Cardiac muscle cell (in vitro differentiated cells and primary cell): Measurements from ENCODE around the gene PLAU. TPM values are rescaled to one million over a fixed set of nuclear protein-coding genes. Genes with fewer than 3 reads are reported as not detected.
"Not testable (repeated sequence)": the region's sequence is repeated elsewhere in the genome, so short reads cannot be mapped to it uniquely, and the experiment has no call there.

Experiments used
- DNase-seq, 2 donors: peaks; one replicate each; pipeline versions ENCODE4 v3.0.0 to v3.0.0-alpha.2; 2010 to 2017; ENCODE audit warnings: low read depth in 1 of 2, low spot score in 1 of 2
- H3K27ac ChIP-seq: fragments of 200-600 bp; sonication (generic); 2 replicates; pipeline ENCODE4 v1.5.1; 2016
- H3K27me3 ChIP-seq: fragments of 200-600 bp; sonication (generic); 2 replicates; pipeline ENCODE4 v1.6.0; 2016; ENCODE audit warnings: control low read depth
- H3K36me3 ChIP-seq: fragments of 200-600 bp; sonication (generic); 2 replicates; pipeline ENCODE4 v1.5.1; 2016; ENCODE audit warnings: control low read depth
- H3K4me1 ChIP-seq: fragments of 200-600 bp; sonication (generic); 2 replicates; pipeline ENCODE4 v1.8.1; 2017; ENCODE audit warnings: low read depth, mild to moderate bottlenecking, mixed run types
- H3K4me3 ChIP-seq: fragments of 200-600 bp; sonication (generic); 2 replicates; pipeline ENCODE4 v1.5.1; 2016; ENCODE audit warnings: mild to moderate bottlenecking
- H3K9me3 ChIP-seq: fragments of 200-600 bp; sonication (generic); 2 replicates; pipeline ENCODE4 v1.5.1; 2017; ENCODE audit warnings: low read depth, mild to moderate bottlenecking, control low read depth
- CTCF ChIP-seq: IDR thresholded peaks from 2 replicates; pipeline ENCODE4 v1.5.1; 2012; ENCODE audit warnings: low read depth, mild to moderate bottlenecking, low read length
- polyA plus RNA-seq: library from polyadenylated mRNA; unstranded; fragments of >200 nt; fragmentation: Nextera tagmentation; extraction: Ambion mirVana; gene quantifications from 2 replicates; pipeline ENCODE4 v1.2.1, GENCODE V29; 2016
- total RNA-seq: library from RNA; depleted of rRNA; stranded (reverse); fragments of >200 nt; gene quantifications from 2 replicates; pipeline ENCODE4 v1.2.3, GENCODE V29; 2016

Gene PLAU
- total and polyA plus RNA-seq, 2 experiments from 2014 or later = 3.8 to 4.1 TPM

DNA sequence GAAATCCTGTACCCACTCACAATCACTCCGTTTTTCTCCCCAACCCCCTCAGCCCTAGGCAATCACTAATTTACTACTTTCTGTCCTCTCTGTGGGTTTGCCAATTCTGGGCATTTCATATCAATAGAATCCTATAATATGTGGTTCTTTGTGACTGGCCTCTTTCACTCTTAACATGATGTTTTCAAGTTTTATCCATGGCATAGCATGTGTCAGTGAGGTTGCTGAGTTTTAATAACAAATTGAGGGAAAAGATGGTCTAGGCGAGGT is 11.9 kb downstream of the PLAU start:
- Histone ChIP-seq H3K27ac (no peak overlapping the region), H3K27me3 (no peaks in the 10 kb centered on the region), H3K9me3 (no peaks in the 10 kb centered on the region), H3K4me3 (no peak overlapping the region), H3K36me3 (no peaks in the 10 kb centered on the region), H3K4me1 (peaks cover 3% of the 10 kb centered on the region)
- no peak for TF ChIP-seq CTCF
- no peak for DNase-seq

DNA sequence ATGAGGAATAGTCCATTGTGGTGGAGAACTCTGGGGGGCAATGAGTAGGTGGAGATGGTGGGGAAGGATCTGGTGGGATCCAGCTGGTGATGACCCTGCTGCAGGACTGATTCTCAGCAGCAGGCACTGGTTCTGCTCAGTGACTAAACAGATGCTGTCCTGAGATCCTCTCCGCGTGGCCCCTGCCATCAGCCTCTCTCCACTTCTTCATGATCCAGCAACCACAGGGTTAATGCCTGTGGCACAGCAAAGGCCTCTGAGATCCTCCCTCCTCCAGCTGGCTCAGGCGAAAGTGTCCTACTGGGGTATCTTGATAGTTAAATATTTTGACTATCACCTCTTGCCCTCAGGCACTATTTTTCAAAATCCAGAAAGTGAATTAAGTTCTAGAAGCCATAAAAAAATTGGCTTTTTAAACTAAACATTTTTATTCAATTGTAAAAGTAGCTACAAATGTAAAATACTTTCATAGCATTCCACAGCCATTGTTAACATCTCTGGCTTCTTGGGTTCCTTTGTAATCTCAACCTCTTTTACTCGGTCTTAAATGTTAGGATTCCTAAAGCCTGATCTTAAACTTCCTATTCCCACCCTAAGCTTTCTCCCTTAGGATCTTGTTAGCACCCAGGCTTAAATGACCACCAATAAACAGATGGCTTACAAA is 13.1 kb downstream of the PLAU start:
- TF ChIP-seq CTCF = no peak
- H3K4me3 ChIP-seq = no peak overlapping the region
- H3K36me3 ChIP-seq = no peaks in the 10 kb centered on the region
- H3K9me3 ChIP-seq = no peaks in the 10 kb centered on the region
- peaks cover 3% of the 10 kb centered on the region for H3K4me1 ChIP-seq
- H3K27ac ChIP-seq = no peak overlapping the region
- no peak for DNase-seq
- H3K27me3 ChIP-seq = no peaks in the 10 kb centered on the region

DNA sequence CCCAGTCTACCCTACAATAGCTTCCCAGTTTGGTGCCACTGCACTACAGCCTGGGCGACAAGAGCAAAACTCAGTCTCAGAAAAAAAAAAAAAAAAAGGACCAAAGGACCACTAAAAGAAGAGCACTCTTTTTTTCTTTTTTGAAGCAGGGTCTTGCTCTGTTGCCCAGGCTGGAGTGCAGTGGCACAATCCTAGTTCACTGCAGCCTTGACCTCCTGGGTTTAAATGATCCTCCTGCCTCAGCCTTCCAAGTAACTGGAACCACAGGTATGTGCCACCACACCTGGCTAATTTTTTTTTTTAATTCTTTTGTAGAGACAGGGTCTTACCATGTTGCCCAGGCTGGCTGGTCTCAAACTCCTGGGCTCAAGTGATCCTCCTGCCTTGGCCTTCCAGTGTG is 14.0 kb downstream of the PLAU start:
- Histone ChIP-seq H3K27me3 (no peaks in the 10 kb centered on the region), H3K9me3 (no peaks in the 10 kb centered on the region), H3K27ac (no peak overlapping the region), H3K36me3 (no peaks in the 10 kb centered on the region), H3K4me1 (peaks cover 3% of the 10 kb centered on the region), H3K4me3 (no peak overlapping the region)
- no peak for TF ChIP-seq CTCF
- no peak for DNase-seq

- Histone ChIP-seq H3K27me3 (no peaks in the 10 kb centered on the region), H3K9me3 (no peaks in the 10 kb centered on the region), H3K4me1 (peaks cover 8% of the 10 kb centered on the region), H3K36me3 (no peaks in the 10 kb centered on the region), H3K4me3 (no peak overlapping the region), H3K27ac (no peak overlapping the region)
- no peak for TF ChIP-seq CTCF
- DNase-seq = no peak
Observed at GRCh38 chr10:73925539-73925938, 14.6 kb downstream of the PLAU start.

DNA sequence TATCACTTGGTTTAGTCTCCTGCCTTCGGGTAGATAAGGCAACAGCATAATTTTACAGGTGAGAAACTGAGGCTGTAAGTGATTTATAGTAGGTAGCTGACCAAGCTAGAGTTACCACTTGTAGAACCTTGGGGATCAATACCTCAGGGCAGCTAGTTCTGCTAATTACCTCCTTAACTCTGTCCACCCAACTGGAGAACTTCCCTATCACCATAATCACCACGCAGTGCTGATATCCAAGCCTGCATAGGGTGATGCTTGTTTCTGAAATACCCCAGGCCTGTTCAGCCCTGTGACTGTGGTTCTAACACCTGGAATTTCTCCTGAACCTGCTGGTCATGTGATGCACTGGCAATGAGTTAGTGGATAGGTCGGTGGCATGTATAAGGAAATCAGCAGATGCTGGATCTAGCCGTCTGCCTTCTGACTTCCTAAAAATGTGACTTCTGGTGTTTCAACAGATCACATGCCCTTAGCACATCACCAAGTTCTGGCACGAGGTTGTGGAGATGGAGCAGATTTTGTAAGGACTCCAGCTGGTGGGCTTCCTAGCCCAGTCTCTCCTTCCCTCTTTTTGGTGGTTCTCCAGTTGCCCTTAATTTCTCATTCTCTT is 15.3 kb downstream of the PLAU start:
- H3K36me3 ChIP-seq = no peaks in the 10 kb centered on the region
- no peak for DNase-seq
- H3K4me3 ChIP-seq = no peak overlapping the region
- TF ChIP-seq CTCF = no peak
- no peak overlapping the region for H3K27ac ChIP-seq
- no peaks in the 10 kb centered on the region for H3K9me3 ChIP-seq
- no peaks in the 10 kb centered on the region for H3K27me3 ChIP-seq
- peaks cover 15% of the 10 kb centered on the region for H3K4me1 ChIP-seq

DNA sequence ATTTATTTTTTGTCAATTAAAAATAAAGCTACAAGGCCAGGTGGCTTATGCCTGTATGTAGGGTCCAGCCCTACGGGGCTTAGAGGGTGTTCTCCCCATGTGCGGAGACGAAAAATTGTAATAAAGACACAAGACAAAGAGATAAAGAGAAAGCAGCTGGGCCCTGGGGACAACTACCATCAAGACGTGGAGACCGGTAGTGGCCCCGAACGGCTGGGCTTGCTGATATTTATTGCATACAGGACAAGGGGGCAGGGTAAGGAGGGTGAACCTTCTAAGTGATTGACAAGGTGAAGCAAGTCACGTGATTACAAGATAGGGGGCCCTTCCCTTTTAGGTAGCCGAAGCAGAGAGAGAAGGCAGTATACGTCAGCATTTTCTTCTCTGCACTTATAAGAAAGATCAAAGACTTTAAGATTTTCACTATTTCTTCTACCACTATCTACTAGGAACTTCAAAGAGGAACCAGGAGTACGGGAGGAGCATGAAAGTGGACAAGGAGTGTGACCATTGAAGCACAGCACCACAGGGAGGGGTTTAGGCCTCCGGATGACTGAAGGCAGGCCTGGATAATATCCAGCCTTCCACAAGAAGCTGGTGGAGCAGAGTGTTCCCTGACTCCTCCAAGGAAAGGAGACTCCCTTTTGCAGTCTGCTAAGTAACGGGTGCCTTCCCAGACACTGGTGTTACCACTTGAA is 19.8 kb downstream of the PLAU start:
- DNase-seq = peak in 1 of 2 donors; percentile 47
- Histone ChIP-seq H3K4me1 (peaks cover 12% of the 10 kb centered on the region), H3K27ac (peak overlapping the region; percentile 58)
- not testable (repeated sequence) for H3K4me3 ChIP-seq, H3K9me3 ChIP-seq, H3K27me3 ChIP-seq, H3K36me3 ChIP-seq
